Measurements from ENCODE around the gene GFRA1.

Gene GFRA1

DNA sequence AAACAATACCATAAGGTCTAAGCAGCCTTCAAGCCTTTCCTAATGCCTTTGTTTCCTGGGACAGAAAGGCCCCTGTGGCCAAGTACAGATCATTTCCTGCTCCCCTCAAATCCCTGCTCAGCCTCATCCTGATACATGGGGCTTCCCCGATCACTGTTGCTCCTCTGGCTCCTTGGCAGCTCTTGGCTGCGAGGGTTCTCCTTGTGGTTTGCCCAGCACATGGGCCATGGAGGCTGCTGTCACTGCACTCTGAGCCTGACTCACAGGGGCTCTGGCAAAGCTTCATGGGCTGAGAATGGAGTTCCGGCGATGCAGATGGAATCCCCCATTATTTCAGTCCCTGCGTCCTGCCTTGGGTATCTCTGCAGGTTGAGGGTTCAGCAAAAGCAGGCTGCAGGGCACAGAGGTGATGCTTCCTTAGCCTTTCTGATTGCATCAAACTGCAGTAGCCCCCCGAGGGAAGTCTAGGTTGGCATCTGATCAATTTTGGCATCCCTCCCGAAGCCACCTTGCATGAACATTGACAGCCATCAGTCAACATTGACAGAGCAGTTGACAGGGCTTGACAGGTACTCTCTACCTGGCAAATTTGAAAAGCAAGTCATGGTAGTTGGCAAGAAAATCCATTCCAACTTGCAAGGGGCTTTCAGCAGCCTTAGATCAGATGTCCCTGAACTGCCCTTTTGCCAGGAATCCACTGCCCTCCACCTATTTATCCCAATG lies 168.6 kb downstream of the GFRA1 start:
- TF ChIP-seq POLR2A (IDR thresholded peaks at IDR 0.05; ENCODE audit: extremely low read depth, insufficient read length) (no peak), MYC (IDR thresholded peaks at IDR 0.05; ENCODE audit: low read depth, low read length) (no peak)
- TF ChIP-seq, protein P1, sequence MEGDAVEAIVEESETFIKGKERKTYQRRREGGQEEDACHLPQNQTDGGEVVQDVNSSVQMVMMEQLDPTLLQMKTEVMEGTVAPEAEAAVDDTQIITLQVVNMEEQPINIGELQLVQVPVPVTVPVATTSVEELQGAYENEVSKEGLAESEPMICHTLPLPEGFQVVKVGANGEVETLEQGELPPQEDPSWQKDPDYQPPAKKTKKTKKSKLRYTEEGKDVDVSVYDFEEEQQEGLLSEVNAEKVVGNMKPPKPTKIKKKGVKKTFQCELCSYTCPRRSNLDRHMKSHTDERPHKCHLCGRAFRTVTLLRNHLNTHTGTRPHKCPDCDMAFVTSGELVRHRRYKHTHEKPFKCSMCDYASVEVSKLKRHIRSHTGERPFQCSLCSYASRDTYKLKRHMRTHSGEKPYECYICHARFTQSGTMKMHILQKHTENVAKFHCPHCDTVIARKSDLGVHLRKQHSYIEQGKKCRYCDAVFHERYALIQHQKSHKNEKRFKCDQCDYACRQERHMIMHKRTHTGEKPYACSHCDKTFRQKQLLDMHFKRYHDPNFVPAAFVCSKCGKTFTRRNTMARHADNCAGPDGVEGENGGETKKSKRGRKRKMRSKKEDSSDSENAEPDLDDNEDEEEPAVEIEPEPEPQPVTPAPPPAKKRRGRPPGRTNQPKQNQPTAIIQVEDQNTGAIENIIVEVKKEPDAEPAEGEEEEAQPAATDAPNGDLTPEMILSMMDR (IDR thresholded peaks at IDR 0.05; ENCODE audit: low read depth, low read length), result no peak
- TF ChIP-seq, protein P2, sequence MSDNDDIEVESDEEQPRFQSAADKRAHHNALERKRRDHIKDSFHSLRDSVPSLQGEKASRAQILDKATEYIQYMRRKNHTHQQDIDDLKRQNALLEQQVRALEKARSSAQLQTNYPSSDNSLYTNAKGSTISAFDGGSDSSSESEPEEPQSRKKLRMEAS (IDR thresholded peaks at IDR 0.05; ENCODE audit: low read depth, low read length), result no peak
- H3K4me3 ChIP-seq (ENCODE audit: low read depth, low read length), result no peak overlapping the region
- no peak for DNase-seq (ENCODE audit: low read depth)

DNA sequence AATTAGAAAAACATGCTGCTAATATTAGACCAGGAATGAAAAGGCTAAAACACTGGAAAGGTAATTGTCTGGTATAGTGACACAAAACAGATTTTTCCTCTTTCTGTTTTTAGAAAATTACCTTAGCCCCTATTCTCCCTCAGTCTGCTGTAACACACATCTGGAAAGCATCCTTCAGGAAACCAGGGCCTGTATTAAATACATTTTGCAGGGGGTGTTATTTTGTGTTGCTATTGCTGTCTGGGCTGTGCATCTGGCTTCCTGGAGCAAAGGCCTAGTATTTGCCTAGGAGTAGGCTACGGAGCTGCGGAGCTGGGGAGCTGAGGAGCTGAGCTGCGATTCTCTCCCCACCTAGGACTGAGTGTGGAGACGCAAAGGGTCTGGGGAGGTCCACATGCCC lies 169.3 kb downstream of the GFRA1 start:
- TF ChIP-seq MYC (IDR thresholded peaks at IDR 0.05; ENCODE audit: low read depth, low read length), result no peak
- TF ChIP-seq, protein P1 (IDR thresholded peaks at IDR 0.05; ENCODE audit: low read depth, low read length), result no peak
- no peak overlapping the region for H3K4me3 ChIP-seq (ENCODE audit: low read depth, low read length)
- DNase-seq (ENCODE audit: low read depth), result no peak

DNA sequence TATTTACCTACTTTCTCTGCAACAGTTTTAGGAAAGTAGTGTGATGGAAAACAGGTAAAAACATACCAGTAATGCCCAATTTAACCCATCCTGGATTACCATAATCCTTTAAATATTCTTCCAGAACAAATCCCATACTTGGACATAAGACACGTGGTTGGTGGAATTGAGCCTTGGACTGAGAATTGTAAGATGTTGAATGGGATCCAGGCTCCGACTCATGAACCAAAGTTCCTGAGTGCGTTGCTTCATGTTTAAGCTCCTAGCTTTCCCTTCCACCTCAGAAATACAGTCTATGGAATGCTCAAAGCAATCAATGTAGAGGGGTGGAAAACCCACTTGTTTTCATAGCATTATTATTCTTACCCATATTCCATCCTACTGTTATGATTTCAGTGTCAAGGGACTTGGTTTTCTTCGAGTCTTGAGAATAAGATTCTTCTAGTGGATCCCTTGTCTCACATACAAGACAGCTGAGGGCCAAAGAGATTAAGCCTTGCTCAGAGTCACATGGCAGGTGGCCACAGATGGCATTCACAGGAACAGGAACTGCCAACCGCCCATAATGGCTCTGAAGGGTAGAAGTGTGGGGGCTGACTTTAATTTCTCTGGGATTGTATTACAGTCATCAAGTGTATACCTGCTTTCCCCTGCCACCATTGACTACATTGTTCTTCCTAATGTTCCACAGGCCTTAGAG lies 171.2 kb downstream of the GFRA1 start:
- TF ChIP-seq POLR2A (IDR thresholded peaks at IDR 0.05; ENCODE audit: extremely low read depth, insufficient read length) (no peak), MYC (IDR thresholded peaks at IDR 0.05; ENCODE audit: low read depth, low read length) (no peak)
- TF ChIP-seq, protein P2 (IDR thresholded peaks at IDR 0.05; ENCODE audit: low read depth, low read length), result no peak
- TF ChIP-seq, protein P1 (IDR thresholded peaks at IDR 0.05; ENCODE audit: low read depth, low read length), result no peak
- H3K4me3 ChIP-seq (ENCODE audit: low read depth, low read length), result no peak overlapping the region
- no peak for DNase-seq (ENCODE audit: low read depth)

DNA sequence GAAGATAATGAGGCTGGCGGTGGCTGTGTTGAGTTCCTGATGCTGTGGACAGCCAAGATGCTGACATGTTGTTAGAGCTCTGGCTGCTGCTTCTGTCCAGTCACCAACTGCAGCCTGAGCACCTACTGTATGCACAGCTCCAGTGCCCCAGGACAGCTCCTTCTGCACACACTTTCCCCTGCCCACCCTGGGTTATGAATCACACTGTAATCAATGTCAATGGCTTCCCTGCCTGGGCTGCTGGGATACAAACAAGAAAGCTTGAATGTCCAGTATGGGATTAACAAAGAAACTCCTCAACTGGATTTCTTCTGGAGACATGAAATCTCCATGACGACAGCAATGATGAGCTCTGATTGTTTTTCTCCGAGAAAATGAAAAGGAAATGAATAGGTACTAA lies 172.0 kb downstream of the GFRA1 start:
- no peak overlapping the region for H3K4me3 ChIP-seq (ENCODE audit: low read depth, low read length)
- no peak for DNase-seq (ENCODE audit: low read depth)
- TF ChIP-seq MYC (IDR thresholded peaks at IDR 0.05; ENCODE audit: low read depth, low read length) (no peak), POLR2A (IDR thresholded peaks at IDR 0.05; ENCODE audit: extremely low read depth, insufficient read length) (no peak)
- TF ChIP-seq, protein P1 (IDR thresholded peaks at IDR 0.05; ENCODE audit: low read depth, low read length), result no peak
- TF ChIP-seq, protein P2 (IDR thresholded peaks at IDR 0.05; ENCODE audit: low read depth, low read length), result no peak

DNA sequence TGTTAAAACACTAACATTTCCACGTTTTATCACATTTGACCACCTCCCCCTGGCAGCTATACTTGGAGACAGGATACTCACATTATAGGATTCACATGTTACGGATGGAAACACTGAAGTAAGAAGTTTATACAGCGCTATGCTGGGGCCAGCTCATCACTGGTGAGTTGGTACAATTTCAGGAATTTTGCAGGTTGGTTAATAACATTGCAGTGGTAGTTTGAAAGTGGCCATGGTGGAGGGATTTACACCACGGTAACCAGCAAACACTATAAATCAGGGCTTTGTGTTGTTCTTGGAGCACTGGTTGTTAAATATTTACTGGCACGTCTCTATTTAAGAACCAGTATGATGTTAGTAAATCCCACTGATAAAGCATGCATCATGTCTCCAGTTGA lies 174.0 kb downstream of the GFRA1 start:
- no peak overlapping the region for H3K4me3 ChIP-seq (ENCODE audit: low read depth, low read length)
- TF ChIP-seq, protein P1 (IDR thresholded peaks at IDR 0.05; ENCODE audit: low read depth, low read length), result no peak
- TF ChIP-seq POLR2A (IDR thresholded peaks at IDR 0.05; ENCODE audit: extremely low read depth, insufficient read length) (no peak), MYC (IDR thresholded peaks at IDR 0.05; ENCODE audit: low read depth, low read length) (no peak)
- TF ChIP-seq, protein P2 (IDR thresholded peaks at IDR 0.05; ENCODE audit: low read depth, low read length), result no peak
- no peak for DNase-seq (ENCODE audit: low read depth)

Data from NB4 (cell line).